Erythroblast (primary cell): ENCODE results near the gene TACC3.

Experiments
- GATA1 ChIP-seq: IDR thresholded peaks from 2 replicates; pipeline ENCODE4 v1.6.1; 2011; ENCODE audit warnings: low read depth, mild to moderate bottlenecking, control low read depth, low read length, moderate library complexity
- POLR2A ChIP-seq: IDR thresholded peaks from 2 replicates; pipeline ENCODE4 v1.6.1; 2011; ENCODE audit warnings: mild to moderate bottlenecking, low read length

DNA sequence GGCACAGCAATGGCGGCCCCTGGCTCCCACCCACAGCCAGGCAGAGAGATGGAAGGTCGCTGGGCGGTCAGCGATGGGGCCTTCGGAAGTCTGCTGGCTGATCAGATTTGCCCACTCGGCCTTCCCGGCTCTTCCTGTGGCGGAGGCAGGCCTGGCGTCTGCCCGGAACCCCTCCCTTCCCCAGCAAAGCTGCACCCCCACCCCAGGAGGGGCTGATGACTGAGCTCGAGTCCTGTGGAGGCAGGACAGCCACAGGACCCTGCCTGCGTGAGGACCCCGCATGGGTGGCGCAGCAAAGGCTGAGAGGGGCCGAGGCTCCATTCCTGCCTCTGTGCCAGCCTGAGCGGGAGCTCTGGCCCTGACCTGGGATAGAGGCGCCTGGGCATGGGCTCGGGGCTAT, 34.8 kb downstream of the TACC3 start:
- TF ChIP-seq POLR2A (no peak), GATA1 (no peak)
